ENCODE measurements around the gene ACKR3. TPM values are rescaled to one million over a fixed set of nuclear protein-coding genes. Genes with fewer than 3 reads are reported as not detected.
A peak's percentile ranks its signal among the peaks of the same experiment; 100 is the strongest.

ACKR3 gene
- total RNA-seq, 6 experiments from 2014 or later: 0.66 to 57.0 (median 4.7) TPM

GRCh38 chr2:236587861-236588815, 18.5 kb downstream of the ACKR3 start:
- no peaks in the 10 kb centered on the region for H3K36me3 ChIP-seq
- no peaks in the 10 kb centered on the region for H3K27me3 ChIP-seq
- no peak for DNase-seq
- WGBS (ENCODE audit: insufficient coverage, low coverage, low lambda C conversion rate, missing lambda C conversion rate): 94% methylated on average over 29 of the region's 32 CpGs
- H3K27ac ChIP-seq: no peak overlapping the region
- H3K4me3 ChIP-seq: no peak overlapping the region
- H3K4me1 ChIP-seq: no peaks in the 10 kb centered on the region
- H3K9me3 ChIP-seq: no peaks in the 10 kb centered on the region
- no peak for ATAC-seq
- intact Hi-C loops (cut with DNase I): no loop called here
- TF ChIP-seq CTCF (IDR thresholded peaks at IDR 0.05) (no peak), POLR2A (IDR thresholded peaks at IDR 0.05) (no peak)

- DNase-seq (no peak), ATAC-seq (peak; percentile 21 to 70 (median 40))
- Histone ChIP-seq H3K27me3 (no peaks in the 10 kb centered on the region), H3K4me3 (no peak overlapping the region), H3K9me3 (no peaks in the 10 kb centered on the region), H3K27ac (no peak overlapping the region), H3K36me3 (no peaks in the 10 kb centered on the region), H3K4me1 (no peaks in the 10 kb centered on the region)
- WGBS (ENCODE audit: insufficient coverage, low coverage, low lambda C conversion rate, missing lambda C conversion rate): 69% methylated on average over 7 of the region's 15 CpGs
- intact Hi-C loops (cut with DNase I): no loop called here
- TF ChIP-seq CTCF (IDR thresholded peaks at IDR 0.05): no peak
- no peak for TF ChIP-seq POLR2A (IDR thresholded peaks at IDR 0.05)
These were observed 19.4 kb downstream of the ACKR3 start for GRCh38 chr2:236588932-236589592.

- H3K27ac ChIP-seq: no peak overlapping the region
- TF ChIP-seq CTCF (IDR thresholded peaks at IDR 0.05): no peak
- no peak for TF ChIP-seq POLR2A (IDR thresholded peaks at IDR 0.05)
- no peaks in the 10 kb centered on the region for H3K36me3 ChIP-seq
- peaks cover 0 to 5% (median 0%) of the 10 kb centered on the region in 4 donors for H3K9me3 ChIP-seq
- H3K4me3 ChIP-seq: no peak overlapping the region
- no peak for DNase-seq
- 100% methylated on average over 1 of the region's 8 CpGs for WGBS (ENCODE audit: insufficient coverage, low coverage, low lambda C conversion rate, missing lambda C conversion rate)
- no peaks in the 10 kb centered on the region for H3K4me1 ChIP-seq
- H3K27me3 ChIP-seq: no peaks in the 10 kb centered on the region
- no peak for ATAC-seq
- intact Hi-C loops (cut with DNase I): no loop called here
These were observed 21.2 kb downstream of the ACKR3 start for GRCh38 chr2:236590846-236591245.

GRCh38 chr2:236592821-236593220, 23.2 kb downstream of the ACKR3 start:
- no peaks in the 10 kb centered on the region for H3K4me1 ChIP-seq
- ATAC-seq (peak in 1 of 4 donors; percentile 25), DNase-seq (no peak)
- H3K9me3 ChIP-seq: peaks cover 0 to 5% (median 0%) of the 10 kb centered on the region in 4 donors
- H3K27me3 ChIP-seq: no peaks in the 10 kb centered on the region
- H3K4me3 ChIP-seq: no peak overlapping the region
- no peaks in the 10 kb centered on the region for H3K36me3 ChIP-seq
- TF ChIP-seq POLR2A (IDR thresholded peaks at IDR 0.05) (no peak), CTCF (IDR thresholded peaks at IDR 0.05) (no peak)
- 49% methylated on average over 13 of the region's 14 CpGs for WGBS (ENCODE audit: insufficient coverage, low coverage, low lambda C conversion rate, missing lambda C conversion rate)
- intact Hi-C loops (cut with DNase I): no loop called here
- no peak overlapping the region for H3K27ac ChIP-seq
